GM12878 (cell line): Measurements from ENCODE around the gene UTF1. TPM values are rescaled to one million over a fixed set of nuclear protein-coding genes. Genes with fewer than 3 reads are reported as not detected.

Experiments
- ATAC-seq: fragments of 200-7000 bp; cut with Tn5 transposase; 3 replicates; pipeline ENCODE4 v1.9.1; 2020; ENCODE audit warnings: mild to moderate bottlenecking, moderate library complexity
- BruUV-seq: library from RNA; stranded (reverse); fragments of 400-500 nt; replicated peaks from 2 replicates; lab custom pipeline; 2021; lab: Mats Ljungman, UMichigan
- CTCF ChIA-PET: fragments of 300-600 bp; sonication (Branson Sonifier 250); formaldehyde crosslinking; extraction: SDS; loops from one replicate; lab custom pipeline; 2021; ENCODE audit warnings: inconsistent platforms; lab: Yijun Ruan, JAX
- POLR2A ChIA-PET: fragments of 350-600 bp; formaldehyde crosslinking; extraction: SDS; loops from one replicate; lab custom pipeline; 2021; ENCODE audit warnings: inconsistent platforms; lab: Charles Lee
- RAD21 ChIA-PET: fragments of 300-600 bp; sonication (Branson Sonifier 250); formaldehyde crosslinking; loops from one replicate; lab custom pipeline; 2023; ENCODE audit warnings: antibody characterized with exemption; ENCODE audit not compliant: unreplicated experiment; lab: Charles Lee
- SMC1A ChIA-PET: fragments of 300-600 bp; sonication (Branson Sonifier 250); formaldehyde crosslinking; loops from one replicate; lab custom pipeline; 2023; ENCODE audit not compliant: unreplicated experiment, uncharacterized antibody; lab: Charles Lee
- DNase-seq: peaks from one replicate; pipeline ENCODE4 v3.0.0-alpha.2; 2011; ENCODE audit warnings: low read depth, low spot score
- FAIRE-seq: peaks from 3 replicates; lab custom pipeline; 2011; peaks lifted over from hg19 to GRCh38; lab: Jason Lieb, UNC
- H2AFZ ChIP-seq: 2 replicates; pipeline ENCODE4 v1.6.0; 2011; ENCODE audit warnings: low read depth, low read length, control low read depth; ENCODE audit not compliant: control insufficient read depth
- H3K27ac ChIP-seq: 2 replicates; pipeline ENCODE4 v1.5.1; 2011; ENCODE audit warnings: control low read depth; ENCODE audit not compliant: control insufficient read depth, insufficient read depth
- H3K27me3 ChIP-seq, 2 experiments: replicated peaks in 1 of 2; 2 replicates each; pipeline versions ENCODE4 v1.6.0 to v1.6.1; 2011; ENCODE audit warnings: low read length in 1 of 2; ENCODE audit not compliant: control insufficient read depth in 2 of 2, insufficient read depth in 2 of 2
- H3K36me3 ChIP-seq, 2 experiments: 2 replicates each; pipeline ENCODE4 v1.5.1; 2011; ENCODE audit warnings: low read length in 1 of 2; ENCODE audit not compliant: control insufficient read depth in 2 of 2, insufficient read depth in 2 of 2
- H3K4me1 ChIP-seq: 2 replicates; pipeline ENCODE4 v1.6.1; 2011; ENCODE audit warnings: mild to moderate bottlenecking, low read length, moderate library complexity, mixed read lengths; ENCODE audit not compliant: control insufficient read depth, insufficient read depth
- H3K4me2 ChIP-seq: 2 replicates; pipeline ENCODE4 v1.6.0; 2011; ENCODE audit warnings: control low read depth; ENCODE audit not compliant: control insufficient read depth, insufficient read depth
- H3K4me3 ChIP-seq: fragments of 200-600 bp; sonication (generic); 2 replicates; pipeline ENCODE4 v1.5.1; 2016
- H3K79me2 ChIP-seq: 2 replicates; pipeline ENCODE4 v1.6.0; 2011; ENCODE audit warnings: low read length; ENCODE audit not compliant: control insufficient read depth, insufficient read depth
- H3K9ac ChIP-seq: 2 replicates; pipeline ENCODE4 v1.8.0; 2011; ENCODE audit warnings: low read length, control low read depth, mixed read lengths; ENCODE audit not compliant: control insufficient read depth, insufficient read depth
- H3K9me3 ChIP-seq: replicated peaks from 3 replicates; pipeline ENCODE4 v1.5.1; 2011; ENCODE audit warnings: mild to moderate bottlenecking, low read length; ENCODE audit not compliant: control insufficient read depth, insufficient read depth
- H4K20me1 ChIP-seq: 2 replicates; pipeline ENCODE4 v1.6.0; 2011; ENCODE audit not compliant: control insufficient read depth, insufficient read depth
- BHLHE40 ChIP-seq, 2 experiments: fragments of 450-650 bp in 1 of 2; IDR thresholded peaks; 2 replicates each; pipeline ENCODE4 v1.6.1; 2011 to 2017; ENCODE audit warnings: low read depth in 2 of 2, borderline replicate concordance in 1 of 2, improper control_type of control experiment in 1 of 2, low read length in 1 of 2, mild to moderate bottlenecking in 1 of 2
- BMI1 ChIP-seq: fragments of 450-650 bp; IDR thresholded peaks from 2 replicates; pipeline ENCODE4 v1.6.1; 2016; ENCODE audit warnings: mild to moderate bottlenecking, moderate library complexity, borderline replicate concordance
- CEBPB ChIP-seq, 2 experiments: fragments of 150-350 bp in 1 of 2; IDR thresholded peaks; 2 replicates each; pipeline ENCODE4 v1.6.1; 2012 to 2014; ENCODE audit warnings: low read depth in 2 of 2, low read length in 2 of 2, borderline replicate concordance in 1 of 2, inconsistent platforms in 1 of 2
- CUX1 ChIP-seq: IDR thresholded peaks from 2 replicates; pipeline ENCODE4 v1.6.1; 2012; ENCODE audit warnings: improper control_type of control experiment, low read depth, low read length; ENCODE audit not compliant: insufficient replicate concordance
- HDAC6 ChIP-seq: fragments of 200-600 bp; sonication (generic); IDR thresholded peaks from one replicate; pipeline ENCODE4 v1.8.0; 2017; ENCODE audit warnings: antibody characterized with exemption; ENCODE audit not compliant: unreplicated experiment
- JUNB ChIP-seq: IDR thresholded peaks from 2 replicates; pipeline ENCODE4 v1.6.1; 2016; ENCODE audit warnings: antibody characterized with exemption, mild to moderate bottlenecking
- NR2C2 ChIP-seq: IDR thresholded peaks from 2 replicates; pipeline ENCODE4 v1.6.1; 2011; ENCODE audit warnings: borderline replicate concordance, low read depth; ENCODE audit not compliant: control insufficient read depth, insufficient read length
- NRF1 ChIP-seq: conservative IDR thresholded peaks from 2 replicates; pipeline ENCODE4 v1.6.1; 2011; ENCODE audit warnings: mild to moderate bottlenecking, low read depth, low read length, improper control_type of control experiment
- PAX8 ChIP-seq: fragments of 450-650 bp; IDR thresholded peaks from 2 replicates; pipeline ENCODE4 v1.6.1; 2017; ENCODE audit warnings: mild to moderate bottlenecking, moderate library complexity
- RAD21 ChIP-seq: IDR thresholded peaks from 2 replicates; pipeline ENCODE4 v1.6.1; 2011; ENCODE audit warnings: mild to moderate bottlenecking, low read depth, low read length, moderate library complexity; ENCODE audit not compliant: insufficient read depth
- RAD51 ChIP-seq: fragments of 450-650 bp; IDR thresholded peaks from 2 replicates; pipeline ENCODE4 v1.6.1; 2016; ENCODE audit warnings: moderate library complexity, mild to moderate bottlenecking, inconsistent platforms
- RELB ChIP-seq: fragments of 450-650 bp; IDR thresholded peaks from 2 replicates; pipeline ENCODE4 v1.6.1; 2017; ENCODE audit warnings: low read depth, mild to moderate bottlenecking, moderate library complexity
- SUPT20H ChIP-seq: IDR thresholded peaks from 2 replicates; pipeline ENCODE4 v1.6.1; 2011; ENCODE audit warnings: low read depth, mild to moderate bottlenecking, low read length, moderate library complexity, borderline replicate concordance; ENCODE audit not compliant: control insufficient read depth
- WGBS: methylation state at CpG from one replicate; pipeline ENCODE4 v1.1.6; 2016; ENCODE audit warnings: low lambda C conversion rate; ENCODE audit not compliant: insufficient replicate concordance, insufficient coverage; ENCODE audit errors: missing lambda C conversion rate; 5-methylcytosine and 5-hydroxymethylcytosine counted together
- in situ Hi-C: fragments of 300-500 bp; cut with MboI; formaldehyde crosslinking; loops from 9 replicates; pipeline ENCODE4 v1.14.3; 2018; ENCODE audit warnings: mixed read lengths
- intact Hi-C: fragments of 100-400 bp; cut with micrococcal nuclease; formaldehyde crosslinking; loops from one replicate; pipeline ENCODE4 v1.14.2; 2022; ENCODE audit not compliant: unreplicated experiment
- polyA plus RNA-seq, 11 experiments: library from polyadenylated mRNA; depleted of rRNA in 4 of 11; unstranded in 6 of 11; stranded (reverse) in 5 of 11; fragments of >200 nt; fragmentation: Nextera tagmentation in 4 of 11; fragmentation: Illumina TruSeq in 1 of 11; extraction: Ambion mirVana in 4 of 11; extraction: Trizol in 1 of 11; gene quantifications; 1 replicate in 1 of 11; 2 replicates in 10 of 11; pipeline versions ENCODE4 v1.2.1 to v1.2.3, GENCODE V29; 2011 to 2016; ENCODE audit warnings: inconsistent platforms in 2 of 11, missing spikeins in 2 of 11, low read depth in 1 of 11
- total RNA-seq, 4 experiments: library from RNA; depleted of rRNA in 3 of 4; stranded (reverse); fragments of >200 nt in 3 of 4; fragmentation: Illumina TruSeq in 1 of 4; extraction: Trizol in 1 of 4; gene quantifications; 2 replicates each; pipeline versions ENCODE4 v1.2.1 to v1.2.3, GENCODE V29; 2013 to 2021

Gene UTF1
- total and polyA plus RNA-seq, 10 of the 15 experiments (the other 5 are each of a cell fraction or from before 2014, with no cell fraction given): not detected

DNA sequence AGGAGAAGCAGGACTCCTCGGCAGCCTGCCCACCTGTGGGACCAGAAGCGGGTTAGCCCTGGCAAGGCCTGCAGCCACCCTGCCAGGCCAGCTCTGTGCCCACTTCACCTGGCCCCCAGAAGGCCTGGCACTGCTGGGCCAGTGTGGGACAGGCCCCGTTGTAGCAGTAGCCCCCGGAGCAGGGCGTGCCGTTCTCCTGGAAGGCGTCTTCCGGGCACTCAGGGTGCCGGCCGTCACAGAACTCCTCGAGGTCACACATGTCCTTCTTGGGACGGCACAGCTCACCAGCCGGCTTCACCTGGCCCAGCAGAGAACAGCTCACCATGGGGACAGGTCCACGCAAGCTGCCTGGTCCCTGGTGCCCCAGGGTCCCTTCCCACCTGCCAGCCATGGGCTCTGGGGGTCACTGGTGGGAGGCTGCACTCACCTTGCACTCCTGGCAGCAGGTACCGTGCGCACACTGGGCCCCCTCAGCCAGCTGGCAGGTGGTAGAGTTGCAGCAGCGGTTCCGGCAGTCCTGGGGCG, 40.8 kb downstream of the UTF1 start:
- ChIA-PET SMC1A (no interaction called here), RAD21 (no interaction called here), CTCF (no interaction called here), POLR2A (no interaction called here)
- BruUV-seq: no TSS peak
- Histone ChIP-seq H3K4me2 (no peak overlapping the region), H3K27me3 (no peaks in the 10 kb centered on the region), H3K9ac (no peak overlapping the region), H3K27ac (no peak overlapping the region), H3K36me3 (peaks cover 10 to 37% of the 10 kb centered on the region in 2 experiments), H2AFZ (no peak overlapping the region), H3K4me3 (no peak overlapping the region), H3K4me1 (peaks cover 8% of the 10 kb centered on the region), H4K20me1 (no peaks in the 10 kb centered on the region; the same call in 1 of the 2 replicates), H3K79me2 (peaks cover 17% of the 10 kb centered on the region), H3K9me3 (no peaks in the 10 kb centered on the region)
- intact Hi-C loops (no loop called here), in situ Hi-C loops (no loop called here)
- FAIRE-seq (no peak), ATAC-seq (no peak), DNase-seq (no peak)
- WGBS: 96% methylated on average over 19 of the region's 19 CpGs
- TF ChIP-seq BHLHE40 (IDR thresholded peaks at IDR 0.05; ENCODE audit: borderline replicate concordance in 1 of 2, low read depth in 2 of 2, low read length in 1 of 2) (no peak), RAD51 (no peak), JUNB (no peak), RELB (no peak), BMI1 (no peak), RAD21 (no peak), CUX1 (no peak), HDAC6 (no peak), CEBPB (IDR thresholded peaks at IDR 0.05; ENCODE audit: borderline replicate concordance in 1 of 2, low read depth in 2 of 2, low read length in 2 of 2) (no peak), NR2C2 (no peak), PAX8 (no peak), SUPT20H (no peak), NRF1 (no peak)
